ENCODE measurements around the gene C5AR2.
"Not testable (repeated sequence)": the region's sequence is repeated elsewhere in the genome, so short reads cannot be mapped to it uniquely, and the experiment has no call there.

C5AR2 gene

DNA sequence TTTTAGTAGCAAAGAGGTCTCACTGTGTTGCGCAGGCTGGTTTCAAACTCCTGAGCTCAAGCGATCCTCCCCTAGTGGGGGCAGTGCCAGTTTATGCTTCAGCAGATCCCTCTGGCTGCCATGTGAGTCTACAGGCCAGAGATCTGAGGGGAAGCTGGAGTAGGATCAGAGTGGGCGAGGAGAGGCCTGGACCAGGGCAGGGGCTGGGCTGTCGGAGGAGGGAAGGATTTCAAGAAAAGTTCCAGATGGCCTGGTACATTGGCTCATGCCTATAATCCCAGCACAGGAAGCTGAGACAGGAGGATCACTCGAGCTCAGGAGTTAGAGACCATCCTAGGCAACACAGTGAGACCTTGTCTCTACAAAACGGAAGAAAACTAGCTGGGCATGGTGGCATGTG is 27.0 kb downstream of the C5AR2 start:
- DNase-seq (ENCODE audit: low read depth in 2 of 3, low spot score in 1 of 3), result no peak

DNA sequence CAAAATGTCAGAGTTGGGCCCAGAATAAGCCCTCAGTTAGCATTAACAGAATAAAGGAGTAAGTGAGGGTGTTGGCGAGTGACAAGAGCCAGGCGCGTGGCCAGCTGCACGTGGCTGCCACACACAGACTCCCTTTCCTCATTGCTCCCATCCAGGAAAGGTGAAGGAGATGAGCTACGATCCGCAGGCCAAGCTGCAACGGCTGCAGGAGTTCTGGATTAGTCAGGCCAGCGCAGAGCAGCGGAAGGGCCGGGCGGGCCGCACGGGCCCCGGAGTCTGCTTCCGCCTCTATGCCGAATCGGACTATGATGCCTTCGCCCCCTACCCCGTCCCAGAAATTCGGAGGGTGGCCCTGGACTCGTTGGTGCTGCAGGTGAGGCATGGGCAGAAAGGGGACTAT is 30.3 kb downstream of the C5AR2 start:
- DNase-seq (ENCODE audit: low read depth in 2 of 3, low spot score in 1 of 3), result no peak

DNA sequence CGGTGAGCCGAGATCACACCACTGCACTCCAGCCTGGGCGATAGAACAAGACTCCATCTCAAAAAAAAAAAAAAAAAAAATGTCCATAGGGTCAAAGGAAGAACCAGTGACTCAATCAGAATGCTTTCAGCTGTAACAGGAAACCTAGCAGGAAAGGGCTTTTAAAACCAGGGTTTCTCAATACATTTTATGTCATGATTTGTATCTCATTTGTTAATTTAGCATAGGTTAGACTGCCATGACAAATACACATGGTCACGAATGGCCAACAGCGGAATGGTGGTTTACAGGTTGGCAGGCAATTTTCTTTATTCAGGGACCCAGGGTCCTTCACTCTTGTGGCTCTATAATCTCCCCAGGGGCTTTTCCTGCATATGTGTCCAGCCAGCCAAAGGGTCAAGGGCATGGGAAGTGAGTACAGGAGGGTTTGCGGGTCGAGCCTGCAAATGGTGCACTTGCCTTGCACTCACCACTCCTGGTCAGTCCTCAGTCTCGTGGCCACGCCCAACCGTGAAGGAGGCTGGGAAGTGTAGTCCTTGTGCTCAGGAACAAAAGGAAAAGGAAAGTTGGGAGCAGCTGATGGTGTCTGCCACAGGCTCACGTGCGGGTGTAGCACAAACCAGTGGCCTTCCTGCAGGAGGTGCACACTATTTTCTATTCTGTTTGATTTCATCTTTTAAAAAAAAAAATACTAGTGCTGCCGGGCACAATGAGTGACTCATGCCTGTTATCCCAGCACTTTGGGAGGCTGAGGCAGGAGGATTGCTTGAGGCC is 32.0 kb downstream of the C5AR2 start:
- no peak for DNase-seq (ENCODE audit: low read depth in 2 of 3, low spot score in 1 of 3)

DNA sequence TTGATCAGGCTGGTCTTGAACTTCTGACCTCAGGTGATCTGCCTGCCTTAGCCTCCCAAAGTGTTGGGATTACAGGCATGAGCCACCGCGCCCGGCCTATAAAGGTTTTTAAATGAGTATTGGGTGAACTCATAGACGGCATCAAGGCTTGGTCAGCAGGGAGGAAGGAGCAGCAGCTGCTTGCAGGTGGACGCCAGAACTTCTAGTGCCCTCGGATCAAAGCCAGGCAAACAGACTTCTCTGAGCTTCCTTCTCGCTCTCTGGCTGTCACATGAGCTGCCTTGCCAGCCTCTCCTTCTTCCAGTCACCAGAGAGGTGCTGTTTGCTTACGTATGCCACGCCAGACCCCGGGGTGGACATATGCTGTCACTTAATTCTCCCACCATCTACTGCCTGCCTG is 33.5 kb downstream of the C5AR2 start:
- not testable (repeated sequence) for DNase-seq (ENCODE audit: low read depth in 2 of 3, low spot score in 1 of 3)

DNA sequence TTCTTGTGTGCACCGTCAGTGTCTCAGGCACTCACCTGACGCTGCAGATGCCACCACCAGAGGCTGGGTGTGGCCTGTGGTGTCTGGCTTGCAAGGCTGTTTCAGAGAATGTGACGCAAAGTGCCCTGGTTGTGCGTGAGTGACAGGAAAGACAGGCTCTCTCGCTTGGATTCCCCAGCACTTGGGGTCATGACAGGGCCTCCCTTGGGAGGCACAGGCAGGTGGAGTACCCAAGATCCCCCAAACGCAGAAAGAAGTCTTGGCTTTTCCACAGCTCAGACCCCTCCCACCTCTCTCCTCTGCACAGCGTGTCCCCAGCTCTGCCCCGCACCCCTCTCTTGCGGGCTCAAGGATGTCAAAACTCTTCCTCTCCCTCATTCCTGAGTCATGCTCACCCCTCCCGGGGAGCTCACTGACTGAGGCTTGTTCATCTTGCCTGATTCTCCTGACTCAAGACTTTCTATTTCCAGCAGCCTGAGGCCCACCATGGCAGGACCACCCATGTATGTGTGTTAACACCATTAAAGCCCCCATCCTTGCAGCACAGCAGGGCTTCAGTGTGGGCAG is 38.2 kb downstream of the C5AR2 start:
- no peak for DNase-seq (ENCODE audit: low read depth in 2 of 3, low spot score in 1 of 3)

DNA sequence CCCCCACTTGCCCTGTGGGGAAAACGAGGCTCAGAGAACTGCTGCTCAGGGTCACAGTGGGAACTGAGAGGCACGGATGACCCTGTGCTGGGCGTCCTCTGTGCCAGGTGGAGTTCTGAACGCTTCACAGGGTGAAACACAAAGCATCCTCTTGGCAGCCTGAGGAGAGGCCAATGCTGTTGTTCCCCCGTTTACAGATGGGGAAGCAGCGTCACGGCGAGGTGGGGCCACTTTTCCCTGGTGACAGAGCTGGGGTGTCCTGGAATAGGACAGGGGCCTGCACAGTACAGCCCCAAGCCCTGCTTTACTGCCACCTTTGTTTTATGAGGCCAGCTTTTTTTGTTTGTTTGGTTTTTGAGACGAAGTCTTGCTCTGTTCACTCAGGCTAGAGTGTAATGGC is 39.3 kb downstream of the C5AR2 start:
- DNase-seq (ENCODE audit: low read depth in 2 of 3, low spot score in 1 of 3), result no peak

DNA sequence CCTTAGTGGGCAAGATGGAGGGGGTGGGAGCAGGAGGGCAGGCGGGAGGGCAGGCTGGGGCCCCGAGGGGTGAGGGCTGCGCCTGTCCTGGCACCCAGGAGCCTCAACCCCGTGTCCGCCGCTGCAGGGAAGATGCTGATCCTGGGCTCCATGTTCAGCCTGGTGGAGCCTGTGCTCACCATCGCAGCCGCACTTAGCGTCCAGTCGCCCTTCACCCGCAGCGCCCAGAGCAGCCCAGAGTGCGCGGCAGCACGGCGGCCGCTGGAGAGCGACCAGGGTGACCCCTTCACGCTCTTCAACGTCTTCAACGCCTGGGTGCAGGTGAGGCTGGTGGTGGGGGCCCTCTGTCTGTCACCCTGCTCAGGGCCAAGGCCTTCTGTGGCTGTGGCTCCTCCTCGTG is 40.6 kb downstream of the C5AR2 start:
- no peak for DNase-seq (ENCODE audit: low read depth in 2 of 3, low spot score in 1 of 3)

DNA sequence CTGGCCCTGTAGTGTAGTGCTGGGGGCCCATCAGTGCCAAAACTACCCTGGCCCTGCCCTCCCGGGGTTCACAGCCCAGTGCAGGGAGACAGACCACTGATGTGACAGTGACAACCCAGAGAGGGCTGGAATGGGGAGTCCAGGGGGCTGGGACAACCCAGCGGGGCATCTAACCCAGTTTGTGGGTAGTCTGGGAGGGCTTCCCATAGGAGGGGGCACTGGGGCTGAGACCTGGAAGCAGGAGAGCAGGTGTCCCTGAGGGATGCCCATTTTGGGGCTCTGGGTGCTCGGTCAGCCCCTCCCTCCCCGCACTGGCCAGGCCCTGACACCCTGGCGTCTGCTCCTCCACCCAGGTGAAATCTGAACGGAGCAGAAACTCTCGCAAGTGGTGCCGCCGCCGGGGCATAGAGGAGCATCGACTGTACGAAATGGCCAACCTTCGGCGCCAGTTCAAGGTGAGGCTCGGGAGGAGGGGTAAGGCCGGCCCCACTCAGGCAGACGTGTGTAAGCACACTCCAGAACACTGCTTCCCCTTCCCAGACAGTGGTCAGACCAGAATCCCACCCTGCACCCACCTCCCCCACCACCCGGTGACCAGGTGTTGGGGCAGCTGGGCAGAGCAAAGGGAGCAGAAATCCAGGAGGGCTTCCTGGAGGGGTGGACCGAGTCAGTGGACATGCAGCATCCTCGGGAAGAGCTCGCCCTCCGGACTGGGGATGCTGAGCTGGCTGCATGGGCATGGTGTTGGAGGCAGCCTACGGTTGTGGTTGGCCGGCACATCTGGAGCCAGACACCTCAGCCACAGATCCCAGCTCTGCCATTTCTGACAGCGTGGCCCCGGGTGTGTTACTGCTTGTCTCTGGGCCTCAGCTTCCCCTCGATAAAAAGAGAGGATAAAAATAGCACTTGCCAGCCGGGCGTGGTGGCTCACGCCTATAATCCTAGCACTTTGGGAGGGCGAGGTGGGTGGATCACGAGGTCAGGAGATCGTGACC is 41.6 kb downstream of the C5AR2 start:
- DNase-seq (ENCODE audit: low read depth in 2 of 3, low spot score in 1 of 3), result no peak

DNA sequence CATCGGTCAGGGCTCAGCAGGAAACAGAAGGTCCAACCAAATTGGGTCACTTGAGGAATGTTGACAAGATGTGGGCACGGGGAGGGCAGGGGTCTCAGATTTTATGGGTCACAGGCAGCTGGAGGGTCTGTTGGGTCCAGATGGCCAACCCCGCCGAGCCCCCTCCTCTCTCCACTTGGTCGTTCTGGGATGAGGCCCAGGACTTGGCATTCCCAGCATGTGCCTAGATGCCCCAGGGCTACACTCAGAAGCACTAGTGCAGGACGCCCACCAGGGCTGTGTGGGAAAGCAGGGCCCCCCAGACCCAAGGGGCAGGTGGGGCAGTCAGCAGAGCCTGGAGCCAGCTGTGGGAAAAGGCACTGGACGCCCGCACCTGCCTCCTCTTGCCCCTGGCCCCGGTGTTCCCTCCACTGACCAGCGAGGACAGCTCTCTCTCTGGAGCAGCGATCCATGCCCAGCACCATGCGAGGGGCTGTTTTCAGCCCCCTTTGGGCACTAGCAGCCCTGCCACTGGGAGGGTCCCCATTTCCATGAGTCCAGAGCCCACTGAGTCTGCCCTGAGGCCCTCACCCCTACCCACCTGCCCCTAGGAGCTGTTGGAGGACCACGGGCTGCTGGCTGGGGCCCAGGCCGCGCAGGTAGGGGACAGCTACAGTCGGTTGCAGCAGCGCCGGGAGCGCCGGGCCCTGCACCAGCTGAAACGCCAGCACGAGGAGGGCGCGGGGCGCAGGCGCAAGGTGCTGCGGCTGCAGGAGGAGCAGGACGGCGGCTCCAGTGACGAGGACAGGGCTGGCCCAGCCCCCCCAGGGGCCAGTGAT is 43.1 kb downstream of the C5AR2 start:
- no peak for DNase-seq (ENCODE audit: low read depth in 2 of 3, low spot score in 1 of 3)

DNA sequence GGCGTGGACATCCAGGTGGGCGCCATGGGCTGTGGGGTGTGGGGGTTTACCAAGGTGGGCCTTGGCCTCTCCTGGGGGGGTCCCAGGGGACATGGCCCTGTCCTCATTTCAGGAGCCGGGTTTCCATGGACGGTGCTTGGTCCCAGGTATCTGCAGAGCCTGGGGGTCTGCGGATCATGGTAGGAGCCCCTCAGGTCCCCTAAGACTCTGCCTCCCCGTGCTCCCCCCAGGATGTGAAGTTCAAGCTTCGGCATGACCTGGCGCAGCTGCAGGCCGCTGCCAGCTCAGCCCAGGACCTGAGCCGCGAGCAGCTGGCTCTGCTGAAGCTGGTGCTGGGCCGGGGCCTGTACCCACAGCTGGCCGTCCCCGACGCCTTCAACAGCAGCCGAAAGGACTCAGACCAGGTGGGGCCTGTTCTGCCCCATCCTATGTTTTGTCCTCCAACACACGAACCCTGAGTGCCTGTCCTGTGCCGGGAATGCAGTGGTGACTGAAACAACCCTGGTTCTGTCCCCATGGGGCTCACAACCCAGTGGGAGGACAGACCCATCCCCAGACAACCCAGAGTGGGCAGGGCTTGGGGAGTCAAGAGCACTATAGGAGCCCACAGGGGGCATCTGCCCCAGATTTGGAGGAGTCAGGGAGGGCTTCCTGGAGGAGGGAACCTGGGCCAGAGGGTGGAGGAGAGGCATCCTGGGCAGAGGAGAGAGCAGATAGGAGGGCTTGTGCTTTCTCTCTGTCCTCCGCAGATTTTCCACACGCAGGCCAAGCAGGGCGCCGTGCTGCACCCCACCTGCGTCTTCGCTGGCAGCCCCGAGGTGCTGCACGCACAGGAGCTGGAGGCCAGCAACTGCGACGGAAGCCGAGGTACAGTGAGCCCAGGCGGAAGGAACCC is 44.0 kb downstream of the C5AR2 start:
- DNase-seq (ENCODE audit: low read depth in 2 of 3, low spot score in 1 of 3), result no peak

DNA sequence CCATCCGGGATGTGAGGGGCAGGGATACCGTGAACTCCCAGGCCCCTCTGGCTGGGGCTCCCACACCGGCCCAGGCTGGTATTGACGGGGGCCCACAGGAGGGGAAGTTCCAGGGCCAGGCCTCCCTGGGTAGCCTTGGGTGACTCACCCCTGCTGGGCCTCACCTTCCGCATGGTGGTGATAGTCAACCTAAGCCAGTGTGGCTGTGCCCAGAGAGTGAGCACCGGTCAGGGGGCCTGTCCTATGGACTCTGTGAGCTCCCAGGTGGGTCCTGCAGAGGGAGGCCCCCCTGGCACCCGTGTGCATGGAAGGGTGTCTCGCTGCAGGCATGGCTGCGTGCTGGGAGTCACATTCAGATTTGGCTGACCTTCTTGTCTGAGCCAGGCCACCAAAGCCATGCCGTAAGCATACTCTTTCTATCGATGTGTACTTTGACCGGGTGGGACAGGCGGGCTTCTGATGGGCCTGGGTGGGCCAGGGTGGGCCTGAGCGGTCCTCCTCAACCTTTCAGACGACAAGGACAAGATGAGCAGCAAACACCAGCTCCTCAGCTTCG is 44.7 kb downstream of the C5AR2 start:
- no peak for DNase-seq (ENCODE audit: low read depth in 2 of 3, low spot score in 1 of 3)

DNA sequence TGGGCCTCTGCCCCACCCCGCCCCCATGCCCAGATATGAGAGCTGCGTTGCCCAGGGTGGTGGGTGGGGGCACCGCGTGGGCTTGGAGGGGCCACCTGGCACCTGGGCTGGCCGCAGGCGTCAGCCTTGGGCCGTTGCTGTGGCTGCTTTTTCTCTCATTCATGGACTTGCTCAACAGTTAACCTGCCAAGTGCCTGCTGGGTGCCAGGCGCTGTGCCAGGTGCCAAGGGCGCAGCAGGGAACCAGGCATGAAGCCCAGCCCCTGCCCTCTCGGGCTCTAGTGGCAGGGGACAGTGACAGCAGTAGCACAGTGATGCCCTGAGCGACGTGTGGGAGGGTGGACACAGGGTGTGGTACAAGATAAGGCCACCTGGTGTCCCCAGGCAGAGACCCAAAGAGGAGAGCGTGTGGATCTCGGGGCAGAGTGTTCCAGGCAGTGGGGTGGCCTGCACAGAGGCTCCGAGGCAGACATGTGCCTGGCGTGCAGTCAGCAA is 45.3 kb downstream of the C5AR2 start:
- DNase-seq (ENCODE audit: low read depth in 2 of 3, low spot score in 1 of 3), result no peak

DNA sequence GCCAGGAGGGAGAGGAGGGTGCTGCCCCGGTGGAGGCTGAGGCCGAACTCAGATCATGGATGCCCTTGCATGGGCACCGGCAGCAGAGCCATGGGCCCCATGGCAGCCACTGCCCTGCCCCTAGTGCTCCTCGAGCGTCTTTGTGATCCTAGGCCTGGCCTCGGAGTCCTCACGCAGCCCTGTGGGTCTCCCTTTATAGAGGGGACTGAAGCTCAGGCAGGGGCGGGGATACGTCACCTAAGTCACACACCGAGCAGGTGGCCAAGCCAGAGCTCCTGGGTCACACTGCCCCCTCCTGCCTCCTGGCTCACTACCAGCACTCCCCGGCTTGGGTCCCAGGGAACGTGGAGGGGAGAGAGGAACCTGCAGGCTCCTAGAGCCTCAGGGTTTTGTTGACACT is 45.8 kb downstream of the C5AR2 start:
- DNase-seq (ENCODE audit: low read depth in 2 of 3, low spot score in 1 of 3), result no peak

DNA sequence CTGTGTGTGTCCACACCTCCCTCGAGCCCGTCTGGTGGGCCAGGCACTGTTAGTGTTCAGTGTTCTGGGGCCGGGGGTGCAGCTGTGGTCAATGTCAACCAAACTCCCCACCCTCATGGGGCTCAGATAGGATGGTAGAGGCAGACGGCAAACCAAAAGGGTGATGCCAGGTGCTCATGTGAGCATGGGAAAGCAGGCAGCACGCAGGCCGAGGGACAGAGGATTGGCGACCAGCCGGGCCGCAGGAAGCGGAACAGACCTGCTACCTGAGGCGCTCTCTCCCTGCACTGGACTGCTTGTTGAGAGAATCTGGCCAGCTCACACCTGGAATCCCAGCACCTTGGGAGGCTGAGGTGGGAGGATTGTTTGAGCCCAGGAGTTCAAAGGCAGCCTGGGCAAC is 46.3 kb downstream of the C5AR2 start:
- no peak for DNase-seq (ENCODE audit: low read depth in 2 of 3, low spot score in 1 of 3)

DNA sequence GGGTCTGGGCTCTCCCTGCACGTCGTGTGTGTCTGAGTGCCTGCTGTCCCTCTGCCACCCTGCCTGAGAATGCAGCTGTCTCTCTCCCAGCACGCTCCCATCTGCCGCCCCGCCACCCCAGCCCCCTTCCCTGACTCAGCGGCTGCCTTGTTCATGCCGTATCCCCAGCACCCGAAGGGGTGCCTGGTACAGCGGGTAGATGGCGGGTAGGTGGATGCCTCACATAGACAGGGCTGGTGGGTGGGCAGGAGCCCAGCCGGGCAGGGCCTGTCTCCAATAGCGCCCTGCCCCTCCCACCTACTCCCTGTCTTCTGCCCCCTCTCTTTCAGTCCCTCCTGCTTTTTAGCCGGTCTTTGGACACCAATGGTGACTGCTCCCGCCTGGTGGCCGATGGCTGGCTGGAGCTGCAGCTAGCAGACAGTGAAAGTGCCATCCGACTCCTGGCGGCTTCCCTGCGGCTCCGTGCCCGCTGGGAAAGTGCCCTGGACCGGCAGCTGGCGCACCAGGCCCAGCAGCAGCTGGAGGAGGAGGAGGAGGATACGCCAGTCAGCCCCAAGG is 47.5 kb downstream of the C5AR2 start:
- no peak for DNase-seq (ENCODE audit: low read depth in 2 of 3, low spot score in 1 of 3)

DNA sequence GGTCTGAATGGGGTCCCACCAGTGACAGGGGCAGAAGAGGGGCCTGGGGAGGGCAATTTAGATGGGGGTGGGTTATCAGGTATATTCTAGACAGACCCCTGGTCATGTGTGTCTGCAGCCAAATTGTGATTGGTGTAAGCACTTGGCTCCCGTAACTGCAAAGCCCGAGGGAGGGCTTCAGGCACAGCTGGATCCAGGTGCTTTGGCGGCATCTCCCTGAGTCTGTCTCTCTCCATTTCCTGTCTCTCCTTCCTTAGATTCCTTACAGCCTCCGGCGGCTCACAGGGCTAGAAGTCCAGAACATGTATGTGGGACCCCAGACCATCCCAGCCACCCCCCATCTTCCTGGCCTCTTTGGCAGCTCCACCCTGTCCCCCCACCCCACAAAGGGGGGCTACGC is 48.6 kb downstream of the C5AR2 start:
- DNase-seq (ENCODE audit: low read depth in 2 of 3, low spot score in 1 of 3), result no peak

DNA sequence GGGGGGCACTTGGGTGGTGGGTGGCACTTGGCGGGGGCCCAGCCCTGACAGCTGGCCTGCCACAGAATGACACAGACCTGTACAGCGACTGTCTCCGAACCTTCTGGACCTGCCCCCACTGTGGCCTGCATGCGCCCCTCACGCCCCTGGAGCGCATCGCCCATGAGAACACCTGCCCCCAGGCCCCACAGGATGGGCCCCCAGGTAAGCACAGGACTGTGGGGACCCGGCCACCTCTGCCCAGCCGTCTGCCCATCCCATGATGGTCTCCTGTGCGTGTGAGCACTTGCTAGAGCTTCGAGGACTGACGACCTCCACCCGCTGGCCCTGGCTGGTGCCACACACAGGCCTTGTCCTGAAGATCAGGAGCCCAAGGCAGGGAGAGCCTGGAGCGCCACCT is 49.1 kb downstream of the C5AR2 start:
- no peak for DNase-seq (ENCODE audit: low read depth in 2 of 3, low spot score in 1 of 3)

DNA sequence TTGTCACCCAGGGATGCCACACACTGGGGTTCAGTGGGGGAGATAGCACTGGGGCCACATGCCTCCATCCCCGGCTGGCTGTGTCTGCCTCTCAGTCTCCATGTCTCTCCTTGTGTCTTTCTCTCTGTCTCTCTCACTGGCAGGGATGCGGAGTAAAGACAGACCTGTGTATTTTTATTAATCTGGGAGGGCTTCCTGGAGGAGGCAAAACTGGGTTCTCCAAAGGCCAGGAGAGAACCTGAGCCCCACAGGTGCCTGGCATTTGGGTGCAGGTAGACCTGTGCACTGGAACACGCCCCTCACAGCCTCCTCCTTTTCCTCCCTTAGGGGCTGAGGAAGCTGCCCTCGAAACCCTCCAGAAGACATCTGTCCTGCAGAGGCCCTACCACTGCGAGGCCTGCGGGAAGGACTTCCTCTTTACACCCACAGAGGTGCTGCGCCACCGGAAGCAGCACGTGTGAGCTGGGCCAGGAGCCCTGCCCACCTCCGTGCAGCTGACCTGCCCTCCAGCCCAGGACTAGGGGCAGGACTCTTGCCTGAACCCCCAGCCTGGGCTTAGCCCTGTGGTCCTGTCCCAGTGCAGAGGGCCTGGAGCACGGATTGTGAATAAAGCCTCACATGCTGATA is 49.8 kb downstream of the C5AR2 start:
- no peak for DNase-seq (ENCODE audit: low read depth in 2 of 3, low spot score in 1 of 3)

DNA sequence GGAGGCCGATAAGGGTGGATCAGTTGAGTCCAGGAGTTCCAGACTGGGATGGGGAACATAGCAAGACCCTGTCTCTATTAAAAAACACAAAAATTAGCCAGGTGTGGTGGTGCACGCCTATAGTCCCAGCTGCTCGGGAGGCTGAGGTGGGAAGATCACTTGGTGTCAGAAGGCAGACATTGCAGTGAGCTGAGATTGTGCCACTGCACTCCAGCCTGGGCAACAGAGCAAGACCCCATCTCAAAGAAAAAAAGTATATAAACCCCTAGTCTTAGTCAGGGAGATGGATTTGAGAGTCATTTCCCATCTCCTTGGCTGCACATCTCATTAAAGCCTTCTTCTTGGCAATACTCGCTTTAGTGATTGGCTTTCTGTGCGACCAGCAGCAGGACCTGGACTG is 51.9 kb downstream of the C5AR2 start:
- not testable (repeated sequence) for DNase-seq (ENCODE audit: low read depth in 2 of 3, low spot score in 1 of 3)

All from stimulated activated CD4-positive, alpha-beta T cell treated with anti-CD3 and anti-CD28 coated beads, Interleukin-12 subunit alpha, Interleukin-12 subunit beta, amount 100 ng/mL, for 48 hours (primary cell).